GM18505 (cell line): ENCODE data around the gene CTDP1.

Experiments used
- ATAC-seq: cut with Tn5 transposase; IDR thresholded peaks from one replicate; pipeline ENCODE4 v1.9.1; 2021; ENCODE audit not compliant: unreplicated experiment
- POLR2A ChIP-seq: IDR thresholded peaks from 4 replicates; pipeline ENCODE4 v1.6.1; 2011; ENCODE audit warnings: borderline replicate concordance; ENCODE audit not compliant: insufficient read depth, insufficient read length; ENCODE audit errors: extremely low read depth

Gene CTDP1

DNA sequence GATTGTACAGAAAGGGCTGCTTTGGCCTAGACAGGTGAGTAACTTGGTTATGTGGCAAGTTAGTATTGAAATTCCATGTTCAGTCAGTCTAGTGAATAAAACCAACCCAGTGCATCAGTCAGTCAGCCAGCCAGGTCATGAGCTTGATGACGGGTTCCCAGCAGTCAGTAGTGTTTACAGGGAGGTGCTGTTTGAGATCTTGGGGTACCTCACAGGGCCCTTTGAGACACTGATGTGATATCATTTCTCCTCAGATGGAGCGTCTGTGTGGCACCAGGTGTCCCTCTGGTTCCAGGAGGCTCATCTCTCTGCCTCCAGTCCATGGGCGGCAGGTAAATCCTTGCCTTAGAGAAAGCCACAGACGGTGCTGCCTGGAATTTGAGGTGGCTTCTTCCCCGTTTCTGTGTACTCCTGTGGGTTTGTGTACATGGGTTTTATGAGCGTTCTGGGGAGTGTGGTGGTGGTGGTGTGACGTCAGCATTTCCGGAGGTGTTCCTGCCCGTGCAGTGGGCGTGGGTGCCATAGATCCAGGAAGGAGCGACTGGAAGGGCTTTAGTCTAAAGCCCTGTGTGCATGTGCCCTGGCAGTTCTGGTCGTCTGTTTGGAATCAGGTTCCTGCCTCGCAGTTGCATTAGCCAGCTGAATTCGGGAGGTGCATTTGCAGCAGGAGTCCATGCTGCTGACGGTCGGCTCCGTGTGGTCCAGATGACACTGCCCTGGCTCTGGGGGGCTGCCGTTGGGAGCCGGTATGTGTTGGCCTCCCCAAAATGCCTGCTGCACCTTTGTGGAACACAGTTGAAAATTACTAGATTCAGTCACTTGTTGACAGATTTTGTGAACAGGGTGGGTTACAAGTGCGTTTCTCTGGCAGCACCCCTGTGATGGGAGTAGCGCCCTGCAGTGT is 2.1 kb downstream of the CTDP1 start:
- no peak for ATAC-seq
- no peak for TF ChIP-seq POLR2A

DNA sequence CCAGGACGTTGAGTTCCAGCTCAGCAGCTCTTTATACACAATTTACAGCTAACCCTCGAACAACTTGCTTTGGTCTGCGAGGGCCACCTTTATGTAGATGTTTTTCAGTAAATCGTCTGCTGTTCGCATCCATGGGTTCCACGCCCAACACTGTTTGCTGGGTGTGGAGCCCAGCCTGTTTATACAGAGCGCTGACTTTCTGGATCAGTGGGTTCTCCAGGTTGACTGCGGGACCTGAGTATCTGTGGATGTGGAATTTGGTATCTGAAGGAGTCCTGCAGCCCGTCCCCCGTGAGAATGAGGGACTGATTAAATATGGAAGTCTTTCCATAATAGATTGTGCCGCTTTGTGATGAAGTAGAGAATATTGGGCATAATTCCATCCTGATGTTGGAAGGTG is 2.9 kb downstream of the CTDP1 start:
- no peak for ATAC-seq
- TF ChIP-seq POLR2A, result no peak

DNA sequence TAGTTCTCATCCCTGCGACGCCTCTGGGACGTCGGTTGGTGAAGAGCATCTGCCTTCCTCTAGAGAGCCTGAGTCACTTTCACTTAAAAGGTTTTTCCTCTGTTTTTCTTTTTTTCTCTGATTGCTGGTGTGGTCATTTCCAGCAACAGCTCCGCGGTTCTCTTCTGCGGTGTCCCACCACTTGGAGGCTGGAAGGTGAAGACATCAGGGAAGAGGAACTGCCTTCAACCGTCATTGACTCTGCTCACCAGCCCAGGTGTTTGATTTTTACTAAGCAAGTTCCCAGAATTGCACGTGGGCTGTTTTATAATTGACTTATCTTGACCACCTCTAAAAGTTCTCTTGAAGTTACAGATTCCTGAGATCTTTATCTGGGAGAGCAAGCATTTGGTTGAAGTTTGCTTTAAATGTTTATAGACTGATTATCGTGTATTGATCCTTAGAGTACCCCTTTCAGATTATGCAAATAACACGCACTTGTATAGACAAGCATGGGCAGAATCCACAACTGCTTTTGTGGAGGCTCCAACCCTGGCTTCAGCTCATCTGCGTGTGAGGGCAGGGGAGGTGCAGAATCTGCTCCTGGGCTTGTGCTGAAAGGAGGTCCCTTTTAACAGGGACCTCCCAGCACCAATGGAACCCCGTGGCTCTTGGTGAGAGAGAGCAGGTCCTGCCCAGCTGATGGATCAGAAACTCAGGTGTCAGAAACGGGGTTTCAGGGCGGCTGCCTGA is 3.5 kb downstream of the CTDP1 start:
- TF ChIP-seq POLR2A, result no peak
- ATAC-seq, result no peak

DNA sequence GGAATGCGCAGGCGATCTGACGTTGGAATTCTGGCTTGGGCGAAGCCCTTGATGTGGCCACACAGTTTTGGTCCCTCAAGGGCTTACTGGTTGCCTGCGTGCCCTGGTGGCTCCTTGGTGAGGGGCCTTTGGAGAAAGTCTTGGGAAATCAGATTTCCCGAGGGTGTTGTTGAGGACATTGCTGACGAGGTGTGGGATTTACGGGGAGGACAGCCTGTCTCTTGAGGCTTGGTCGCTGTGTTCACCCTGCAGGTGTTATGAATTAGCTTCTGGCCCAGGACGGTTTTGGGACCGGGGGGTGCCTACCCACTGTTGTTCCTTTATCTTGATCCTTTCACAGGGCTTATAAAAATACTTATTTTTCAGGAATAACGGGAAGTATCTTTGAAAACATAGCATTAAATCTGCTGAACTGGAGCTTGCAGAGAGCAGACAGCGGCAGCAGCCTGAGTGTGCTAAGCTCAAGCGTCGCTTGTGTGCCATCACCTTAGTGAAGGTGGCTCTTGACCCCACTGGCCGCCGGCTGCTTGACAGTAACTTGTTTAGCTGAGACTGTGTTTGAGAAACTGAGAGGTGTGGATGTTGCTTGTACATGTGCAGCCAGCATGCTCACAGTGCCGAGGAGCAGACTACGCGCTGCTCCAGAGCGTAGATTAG is 4.2 kb downstream of the CTDP1 start:
- no peak for TF ChIP-seq POLR2A
- no peak for ATAC-seq

DNA sequence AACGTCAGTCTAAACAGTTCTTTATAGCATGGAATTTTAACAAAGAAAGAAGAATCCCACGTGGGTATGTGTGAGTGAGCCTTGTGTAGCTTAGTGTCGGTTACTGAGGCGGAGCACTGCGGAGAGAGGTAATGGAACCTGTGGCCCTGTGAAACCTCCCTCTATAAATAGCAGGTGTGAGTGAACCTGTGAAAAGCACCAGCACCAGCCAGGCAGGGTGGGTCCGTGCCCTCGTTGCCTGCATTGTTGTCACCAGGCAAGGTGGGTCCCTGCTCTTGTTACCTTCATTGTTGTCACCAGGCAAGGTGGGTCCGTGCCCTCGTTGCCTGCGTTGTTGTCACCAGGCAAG is 4.7 kb downstream of the CTDP1 start:
- TF ChIP-seq POLR2A, result no peak
- ATAC-seq, result no peak

DNA sequence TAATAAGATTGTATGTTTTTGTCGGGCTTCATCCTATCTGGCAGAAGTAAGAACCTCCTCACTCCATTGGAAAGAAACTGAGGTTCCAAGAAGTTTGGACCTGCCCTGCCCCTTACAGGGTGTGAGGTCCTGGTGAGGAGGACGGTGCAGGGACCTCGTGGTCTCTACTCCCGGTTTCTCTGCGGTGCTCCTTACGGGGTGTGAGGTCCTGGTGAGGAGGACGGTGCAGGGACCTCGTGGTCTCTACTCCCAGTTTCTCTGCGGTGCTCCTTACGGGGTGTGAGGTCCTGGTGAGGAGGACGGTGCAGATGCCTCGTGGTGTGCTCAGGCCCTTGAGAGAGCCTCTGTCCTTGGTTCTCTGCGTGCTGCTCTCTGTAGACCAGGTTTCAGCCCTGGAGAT is 5.2 kb downstream of the CTDP1 start:
- no peak for TF ChIP-seq POLR2A
- no peak for ATAC-seq

DNA sequence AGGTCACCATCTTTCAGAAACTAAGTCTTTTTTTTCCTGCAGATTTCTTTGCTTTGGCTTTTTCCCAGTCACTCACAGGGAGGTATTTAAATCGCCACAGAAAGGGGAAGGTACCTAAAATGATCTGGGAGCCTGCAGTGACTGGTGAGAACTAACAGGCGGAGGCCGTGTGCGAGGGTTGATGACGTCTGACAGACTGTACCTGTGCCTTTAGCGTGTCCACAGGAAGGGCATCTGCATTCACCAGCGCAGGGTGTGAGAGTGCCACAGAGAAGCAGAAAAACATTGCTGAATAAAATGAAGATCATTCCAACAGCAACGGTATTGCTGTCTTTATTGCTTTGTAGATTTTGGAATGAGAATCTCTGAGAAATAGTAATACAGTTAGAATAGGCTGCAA is 5.7 kb downstream of the CTDP1 start:
- ATAC-seq, result no peak

DNA sequence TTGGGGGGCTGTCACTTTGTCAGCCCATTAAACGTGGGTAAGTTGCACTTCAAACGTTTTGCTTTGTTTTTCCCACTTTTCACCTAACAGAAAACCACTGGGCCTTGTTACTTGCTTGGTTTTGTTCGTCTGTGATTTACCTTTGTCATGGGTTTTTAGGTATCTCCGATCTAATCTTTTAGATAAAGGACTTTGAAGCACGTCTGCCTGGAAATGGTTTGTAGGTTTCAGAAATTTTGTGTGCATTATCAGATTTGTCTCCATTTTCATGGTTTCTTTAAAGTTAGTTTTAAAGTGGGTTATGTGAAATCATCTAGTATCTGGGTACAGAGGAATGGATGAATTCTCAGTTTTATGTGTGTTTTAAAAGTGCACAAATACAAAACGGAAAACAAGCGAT is 6.4 kb downstream of the CTDP1 start:
- ATAC-seq, result no peak
- no peak for TF ChIP-seq POLR2A

More for the DNA sequence above, 5.7 kb downstream of the CTDP1 start:
- TF ChIP-seq POLR2A, result no peak

DNA sequence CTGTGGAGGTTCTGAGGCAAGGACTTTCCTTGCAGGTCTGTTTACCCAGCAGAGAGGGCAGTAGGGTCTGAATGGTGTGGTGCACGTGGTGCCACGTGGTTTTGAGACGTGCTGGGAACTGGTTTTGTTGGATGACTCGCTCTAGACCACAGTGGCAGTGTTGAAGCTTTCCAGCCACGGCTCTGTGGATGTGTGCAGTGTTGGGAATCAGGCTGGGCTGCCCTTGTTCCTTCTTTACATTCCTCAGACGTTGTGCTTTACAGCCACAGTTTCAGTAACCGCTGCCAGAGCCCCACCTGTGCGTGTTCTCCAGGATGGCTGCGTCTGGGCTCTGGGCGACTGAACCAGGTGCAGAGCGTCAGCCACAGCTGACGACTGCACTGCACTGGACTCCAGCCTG is 8.2 kb downstream of the CTDP1 start:
- no peak for ATAC-seq
- no peak for TF ChIP-seq POLR2A

DNA sequence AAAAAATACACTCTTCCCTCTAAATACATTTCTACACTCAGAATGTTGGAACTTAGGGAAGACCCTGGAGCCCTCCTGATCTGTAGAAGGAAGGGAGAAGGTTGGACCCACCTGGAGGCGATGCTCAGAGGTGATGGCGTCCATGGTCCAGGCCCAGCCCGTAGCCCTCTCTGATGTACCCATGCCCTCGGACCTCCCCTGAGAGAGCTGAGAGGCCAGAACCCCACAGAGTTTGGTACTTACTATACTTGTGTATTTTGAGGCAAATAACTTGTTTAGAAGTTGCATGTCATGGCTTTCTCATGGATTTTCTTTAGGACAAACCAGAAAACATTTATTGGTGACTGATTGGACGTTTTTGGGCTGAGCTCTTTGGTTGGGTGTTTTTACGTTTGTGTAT is 10.5 kb downstream of the CTDP1 start:
- no peak for TF ChIP-seq POLR2A
- no peak for ATAC-seq

DNA sequence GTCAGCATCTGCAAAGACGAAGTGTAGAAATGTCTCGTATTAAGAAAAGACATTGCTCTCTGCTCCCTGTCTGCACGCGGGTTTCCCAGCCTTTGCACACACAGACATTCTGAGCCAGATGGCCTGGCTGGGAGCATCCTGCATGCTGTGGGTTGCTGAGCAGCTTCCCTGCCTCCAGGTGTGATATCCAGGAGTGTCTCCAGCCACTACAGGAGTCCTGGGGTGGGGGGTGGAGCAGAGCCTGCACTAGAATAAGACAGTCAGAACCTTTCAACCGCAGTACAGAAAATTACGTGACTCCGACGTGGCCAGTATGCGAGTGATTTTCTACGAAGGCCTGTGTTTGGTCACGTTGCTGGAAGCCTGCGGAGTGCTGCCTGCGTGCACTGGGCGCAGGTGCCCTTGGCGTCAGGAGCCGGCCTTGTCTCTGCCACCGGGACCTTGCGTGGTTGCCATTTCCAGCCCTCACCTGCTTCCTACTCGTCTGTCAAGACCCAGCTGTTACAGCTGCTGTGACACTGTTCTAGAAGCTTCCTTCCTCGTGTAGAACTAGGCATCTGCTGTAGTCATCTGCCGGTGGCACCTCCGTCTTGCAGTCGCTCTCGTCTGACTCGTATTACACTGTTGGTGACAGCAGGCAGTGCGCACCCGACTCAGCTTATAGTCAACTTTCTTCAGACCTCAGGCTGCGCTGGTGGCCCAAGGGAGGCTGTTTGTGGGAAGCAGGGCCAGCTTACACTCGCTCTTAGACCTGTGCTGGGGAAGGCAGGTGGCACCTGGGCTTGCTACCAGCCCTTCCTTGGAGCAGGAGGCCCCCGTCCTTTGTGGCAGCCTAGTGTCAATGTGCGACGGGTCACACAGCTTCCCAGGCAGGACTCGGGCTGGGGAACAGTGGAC is 11.2 kb downstream of the CTDP1 start:
- no peak for ATAC-seq
- no peak for TF ChIP-seq POLR2A

DNA sequence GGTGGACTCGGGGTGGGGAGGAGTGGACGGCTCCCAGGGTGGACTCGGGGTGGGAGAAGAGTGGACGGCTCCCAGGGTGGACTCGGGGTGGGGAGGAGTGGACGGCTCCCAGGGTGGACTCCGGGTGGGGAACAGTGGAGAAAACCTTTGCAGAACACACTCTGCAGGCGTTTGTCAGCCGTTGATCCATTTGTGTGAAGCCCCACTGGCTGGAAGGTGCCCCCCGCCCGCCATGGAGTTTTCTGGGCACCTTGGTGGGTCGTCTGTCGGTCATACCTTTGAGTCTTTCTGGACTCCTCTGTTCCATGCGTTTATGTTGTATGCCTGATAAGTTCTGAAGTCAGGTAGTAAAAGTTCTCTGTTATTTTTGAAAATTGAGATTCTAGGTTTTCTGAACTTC is 12.5 kb downstream of the CTDP1 start:
- TF ChIP-seq POLR2A, result no peak
- no peak for ATAC-seq

DNA sequence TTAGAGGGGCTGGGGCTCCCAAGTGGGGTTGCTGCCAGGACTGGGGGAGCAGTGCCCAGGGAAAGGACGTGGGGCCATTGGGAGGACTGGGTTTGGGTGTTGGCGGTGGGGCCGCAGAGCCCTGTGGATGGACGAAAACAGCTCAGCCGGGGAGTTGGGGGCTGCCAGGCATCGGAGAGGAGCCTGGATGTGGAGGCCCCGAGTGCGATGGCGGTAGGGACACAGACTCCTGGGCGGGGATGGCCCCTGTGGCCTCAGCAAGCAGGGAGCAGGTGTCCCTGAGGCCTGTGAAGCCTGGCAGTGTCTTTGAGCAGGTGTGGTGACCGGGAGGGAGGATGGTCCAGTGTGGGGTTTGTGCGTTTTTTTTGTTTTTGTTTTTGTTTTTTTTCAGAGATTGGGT is 13.3 kb downstream of the CTDP1 start:
- ATAC-seq, result no peak
- no peak for TF ChIP-seq POLR2A
